Right cardiac atrium (tissue), 5 donors: ENCODE data around the gene TMEM8B. TPM values are rescaled to one million over a fixed set of nuclear protein-coding genes. Genes with fewer than 3 reads are reported as not detected.

Experiments
- ATAC-seq, 2 donors: fragments of 200-7000 bp; cut with Tn5 transposase; one replicate each; pipeline versions ENCODE4 v1.8.0 to v1.9.1; 2020; ENCODE audit warnings: moderate library complexity in 2 of 2, mild to moderate bottlenecking in 1 of 2
- DNase-seq, 3 donors: peaks; one replicate each; pipeline ENCODE4 v3.0.0-alpha.2; 2020
- H3K27ac ChIP-seq: one replicate; pipeline ENCODE4 v1.5.1; 2013; ENCODE audit warnings: mild to moderate bottlenecking, low read length, control low read depth, moderate library complexity
- H3K27me3 ChIP-seq: one replicate; pipeline ENCODE4 v1.6.1; 2013; ENCODE audit not compliant: control insufficient read depth, insufficient read depth
- H3K4me1 ChIP-seq: one replicate; pipeline ENCODE4 v1.6.1; 2013; ENCODE audit warnings: low read length; ENCODE audit not compliant: control insufficient read depth, insufficient read depth
- H3K4me3 ChIP-seq: one replicate; pipeline ENCODE4 v1.5.1; 2013; ENCODE audit warnings: low read length, control low read depth
- H3K9me3 ChIP-seq: one replicate; pipeline ENCODE4 v1.6.1; 2013; ENCODE audit warnings: low read length; ENCODE audit not compliant: control insufficient read depth
- WGBS: extraction: QIAGEN DNeasy Blood & Tissue Kit; methylation state at CpG from one replicate; pipeline ENCODE4 v1.1.7; 2013; 5-methylcytosine and 5-hydroxymethylcytosine counted together
- intact Hi-C, 4 donors: fragments of 100-400 bp; cut with DNase I; formaldehyde crosslinking; loops; one replicate each; pipeline versions ENCODE4 v1.11.0 to v1.14.0; 2022 to 2023
- polyA plus RNA-seq: library from polyadenylated mRNA; stranded (reverse); fragments of 200-250 nt; gene quantifications from one replicate; pipeline ENCODE4 v1.2.3, GENCODE V29; 2013
- total RNA-seq, 4 donors: library from RNA; stranded (reverse); fragmentation: NEBNext Ultra II Directional; extraction: Animal tissue kit (Norgen Biotek cat#: 25700); gene quantifications; one replicate each; pipeline ENCODE4 v1.2.1, GENCODE V29; 2021
- donor health status: healthy with polysubstance abuse.
- donor health status: DM: no; HTN: yes; CAD: no.
- donor health status: DM: no; HTN: no; CAD: no.
- donor health status: DM: no; HTN: yes; CAD: no; lungs with severe emphysema.
- donor health status: DM: yes; HTN: yes; CAD: no.

TMEM8B gene
- total and polyA plus RNA-seq, 5 donors: 12.7 to 21.3 (median 21.0) TPM

DNA sequence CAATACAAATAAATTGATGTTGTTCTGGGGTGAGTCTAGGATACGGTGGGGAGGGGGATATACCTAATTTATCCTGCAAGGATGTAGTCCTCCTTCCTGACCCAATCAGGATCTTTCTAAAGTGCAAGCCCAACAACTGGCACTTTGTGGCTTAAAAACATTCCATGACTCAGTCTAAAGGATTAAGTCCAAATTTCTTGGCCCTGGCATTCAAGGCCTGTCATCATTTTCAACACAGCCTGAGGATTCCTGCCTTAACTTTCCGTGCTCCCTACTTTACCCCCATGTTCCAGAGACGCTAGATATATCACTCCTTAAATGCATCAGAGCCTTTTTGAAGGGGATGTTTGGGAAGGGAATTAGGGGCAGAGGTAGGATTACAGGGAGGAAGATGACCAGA lies 1.5 kb upstream of the TMEM8B start:
- WGBS: 86% methylated on average over 3 of the region's 3 CpGs
- ATAC-seq (no peak), DNase-seq (no peak)
- no peaks in the 10 kb centered on the region for H3K9me3 ChIP-seq
- peaks cover 4% of the 10 kb centered on the region for H3K4me1 ChIP-seq
- H3K27ac ChIP-seq: no peak overlapping the region
- no peaks in the 10 kb centered on the region for H3K27me3 ChIP-seq
- intact Hi-C loops: loop anchor here in 2 of 4 donors (2.0 to 10.0 kb wide), 3 partner anchors 35 to 183 kb away; partner anchors contain the start of gene NPR2 (in 1 of the 2)
- H3K4me3 ChIP-seq: no peak overlapping the region

DNA sequence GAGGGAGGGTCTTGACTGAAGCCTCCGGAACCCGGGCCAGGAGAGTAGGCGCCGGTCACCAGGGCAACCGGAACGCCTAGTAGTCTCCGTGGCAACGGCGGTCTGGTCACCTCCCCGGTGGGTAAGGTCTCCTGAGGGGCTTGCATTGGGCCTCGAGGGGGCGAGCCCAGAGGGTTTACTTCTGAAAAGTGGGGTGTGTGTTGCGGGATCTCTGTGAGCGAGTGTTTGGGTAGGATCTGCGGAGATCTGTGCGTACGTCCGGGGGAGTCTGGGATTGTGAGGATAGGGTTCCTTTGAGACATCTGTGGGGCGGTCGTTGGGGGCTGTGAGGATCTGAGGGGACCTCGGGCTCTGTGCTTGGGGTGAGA lies 328 bp upstream of the TMEM8B start, which contains the start of gene FAM221B:
FAM221B (minus strand) TSS at position 17 of the 368 bp plus-strand sequence. CDS start 2,571 bp downstream, outside the sequence.
- ATAC-seq (no peak), DNase-seq (peak in 2 of 3 donors; percentile 42 to 80)
- Histone ChIP-seq H3K9me3 (no peaks in the 10 kb centered on the region), H3K27me3 (no peaks in the 10 kb centered on the region), H3K4me1 (peaks cover 10% of the 10 kb centered on the region), H3K27ac (peak within 1 kb of the TSS; percentile 86), H3K4me3 (peak within 1 kb of the TSS; percentile 77)
- 1% methylated on average over 21 of the region's 21 CpGs for WGBS
- intact Hi-C loops: loop anchor here in 2 of 4 donors (1.0 to 10.0 kb wide), 3 partner anchors 17 to 184 kb away; partner anchors contain the start of gene NPR2 (in 1 of the 2)

DNA sequence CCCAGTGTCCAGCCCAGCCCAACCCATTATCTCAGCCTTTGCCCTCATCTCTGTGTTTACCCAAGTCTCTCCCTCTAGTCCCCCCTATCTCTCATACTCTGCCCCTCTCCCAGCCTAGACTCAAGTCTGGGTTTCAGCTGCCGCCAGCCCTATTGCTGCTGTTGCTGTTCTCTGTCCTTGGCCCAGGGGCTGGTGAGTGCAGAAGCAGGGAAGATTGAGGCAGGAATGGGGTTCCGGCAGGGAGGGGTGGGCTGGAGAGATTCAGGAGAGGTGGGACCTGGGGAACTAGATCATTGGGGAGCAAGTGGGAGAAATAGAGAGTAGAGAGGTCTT lies 702 bp downstream of the TMEM8B start:
- WGBS: 43% methylated on average over 2 of the region's 2 CpGs
- Histone ChIP-seq H3K27ac (peak overlapping the region; percentile 86), H3K4me1 (peaks cover 15% of the 10 kb centered on the region), H3K9me3 (no peaks in the 10 kb centered on the region), H3K27me3 (no peaks in the 10 kb centered on the region), H3K4me3 (peak overlapping the region; percentile 77)
- no peak for ATAC-seq
- DNase-seq: peak in 1 of 3 donors; percentile 68
- intact Hi-C loops: loop anchor here in 2 of 4 donors (1.0 to 10.0 kb wide), 3 partner anchors 16 to 185 kb away; partner anchors contain the start of gene NPR2 (in 1 of the 2)

DNA sequence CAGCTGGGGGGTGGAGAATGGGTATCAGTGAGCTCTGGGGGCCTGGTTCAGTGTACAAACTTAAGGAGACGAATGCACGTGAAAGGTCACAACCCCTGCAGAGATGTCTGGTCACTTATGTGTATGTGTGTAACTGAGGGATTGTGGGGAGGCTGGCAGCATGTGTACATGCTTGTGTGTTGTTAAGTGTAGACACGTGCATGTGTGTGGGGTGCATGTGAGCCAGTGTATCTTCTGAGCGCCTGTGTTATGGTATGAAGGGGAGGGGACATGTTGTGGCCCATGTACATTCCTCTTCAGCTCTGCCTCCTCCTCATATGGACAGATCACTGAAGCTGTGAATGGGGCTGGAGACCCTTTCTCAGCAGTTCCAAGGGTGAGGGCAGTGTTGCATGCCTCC lies 2.0 kb downstream of the TMEM8B start:
- 77% methylated on average over 4 of the region's 4 CpGs for WGBS

DNA sequence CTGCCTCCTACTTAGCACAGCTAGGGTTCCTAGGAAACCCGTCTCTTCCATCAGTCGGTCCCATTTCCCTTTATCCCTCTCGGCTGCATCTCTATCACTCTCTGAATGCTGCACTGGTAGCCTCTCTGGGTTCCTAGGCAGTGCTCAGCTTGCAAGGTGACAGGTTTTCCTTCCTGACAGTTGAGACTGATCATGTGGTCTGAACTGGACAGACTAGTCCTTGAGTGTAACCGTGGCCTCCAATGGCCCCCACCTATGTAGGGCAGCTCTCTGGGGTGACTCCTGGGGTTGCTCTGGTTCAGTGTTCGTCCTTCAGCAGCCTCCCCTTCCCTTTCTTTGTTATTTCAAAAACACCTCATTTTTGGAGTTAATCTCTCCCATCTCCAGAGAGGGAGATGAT lies 3.8 kb downstream of the TMEM8B start:
- 80% methylated on average over 5 of the region's 5 CpGs for whole genome bisulfite sequencing
- Histone ChIP-seq H3K27me3 (no peaks in the 10 kb centered on the region), H3K4me1 (peaks cover 15% of the 10 kb centered on the region), H3K4me3 (no peak overlapping the region), H3K27ac (no peak overlapping the region), H3K9me3 (no peaks in the 10 kb centered on the region)
- DNase-seq: no peak
- intact Hi-C loops: no loop called here
- no peak for ATAC-seq

More for the DNA sequence above, 2.0 kb downstream of the TMEM8B start:
- intact Hi-C loops: no loop called here
- DNase-seq: no peak
- H3K27ac ChIP-seq: no peak overlapping the region
- H3K27me3 ChIP-seq: no peaks in the 10 kb centered on the region
- H3K4me3 ChIP-seq: no peak overlapping the region
- H3K9me3 ChIP-seq: no peaks in the 10 kb centered on the region
- no peak for ATAC-seq
- H3K4me1 ChIP-seq: peaks cover 15% of the 10 kb centered on the region

DNA sequence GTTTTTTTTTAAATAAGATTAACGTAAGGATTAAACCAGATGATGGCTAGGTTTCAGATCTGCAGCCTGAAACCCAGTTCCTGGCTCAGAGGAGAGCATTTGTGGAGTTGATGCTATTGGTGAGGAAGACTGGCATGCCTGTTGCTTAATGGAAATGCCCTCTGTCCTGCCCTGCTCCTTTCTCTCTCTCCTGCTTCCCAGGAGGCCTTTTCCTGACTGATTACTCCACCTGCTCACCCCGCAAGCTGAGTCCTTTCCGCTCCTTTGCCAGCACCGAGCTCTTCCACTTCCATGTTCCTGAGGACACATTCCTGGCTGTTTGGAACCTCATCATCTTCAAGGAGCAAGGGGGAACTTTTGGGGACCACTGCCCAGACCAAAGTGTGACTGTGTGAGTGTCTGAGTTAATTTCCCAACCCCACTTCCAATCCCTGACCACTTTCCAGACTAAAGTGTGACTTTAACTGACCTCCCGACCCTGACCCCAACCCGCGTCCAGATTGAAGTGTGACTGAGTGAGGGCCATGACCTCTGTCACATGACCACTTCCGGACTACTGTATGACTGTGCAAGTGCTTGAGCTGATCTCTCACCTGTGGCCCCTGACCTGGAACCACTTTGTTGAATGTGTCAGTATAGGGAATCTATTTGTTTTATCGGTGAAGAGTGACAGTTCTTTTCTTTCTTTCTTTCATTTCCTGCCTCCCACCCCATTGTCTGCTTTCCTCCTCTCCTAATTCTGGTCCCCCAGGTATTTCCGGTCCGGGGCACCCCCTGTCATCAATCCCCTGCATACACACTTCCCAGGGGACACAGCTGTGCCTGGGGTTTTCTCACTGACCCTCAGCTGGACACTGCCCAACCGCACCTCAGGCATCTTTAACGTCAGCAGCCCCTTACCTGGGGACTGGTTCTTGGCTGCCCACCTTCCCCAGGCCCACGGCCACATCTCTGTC lies 5.5 kb downstream of the TMEM8B start:
- ATAC-seq (no peak), DNase-seq (no peak)
- WGBS: 78% methylated on average over 14 of the region's 14 CpGs
- no peaks in the 10 kb centered on the region for H3K27me3 ChIP-seq
- intact Hi-C loops: no loop called here
- no peaks in the 10 kb centered on the region for H3K9me3 ChIP-seq
- no peak overlapping the region for H3K4me3 ChIP-seq
- H3K4me1 ChIP-seq: peaks cover 15% of the 10 kb centered on the region
- no peak overlapping the region for H3K27ac ChIP-seq

DNA sequence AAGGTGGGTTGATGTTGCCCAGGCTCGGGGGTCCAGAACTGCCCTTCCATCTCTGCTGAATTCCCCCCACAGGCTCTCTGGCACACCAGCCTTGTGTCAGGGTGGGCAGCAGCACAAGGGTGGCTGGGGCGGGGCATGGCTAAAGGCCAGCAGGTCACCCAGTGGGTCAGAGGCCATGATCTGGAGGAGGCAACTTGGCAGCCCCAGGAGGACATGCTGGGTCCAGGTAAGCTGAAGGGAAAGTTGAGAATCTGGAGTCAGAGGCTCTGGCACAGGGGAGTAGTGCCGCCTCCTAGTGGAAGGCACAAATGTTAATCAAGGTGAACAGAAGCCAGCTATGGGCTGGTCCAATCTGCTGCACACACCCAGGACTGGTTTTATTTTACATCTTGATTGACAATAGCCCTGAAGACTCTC lies 6.2 kb downstream of the TMEM8B start:
- peaks cover 15% of the 10 kb centered on the region for H3K4me1 ChIP-seq
- intact Hi-C loops: no loop called here
- WGBS: over 99% methylated on average over 3 of the region's 3 CpGs
- DNase-seq (no peak), ATAC-seq (no peak)
- no peak overlapping the region for H3K27ac ChIP-seq
- no peaks in the 10 kb centered on the region for H3K27me3 ChIP-seq
- no peaks in the 10 kb centered on the region for H3K9me3 ChIP-seq
- H3K4me3 ChIP-seq: no peak overlapping the region

DNA sequence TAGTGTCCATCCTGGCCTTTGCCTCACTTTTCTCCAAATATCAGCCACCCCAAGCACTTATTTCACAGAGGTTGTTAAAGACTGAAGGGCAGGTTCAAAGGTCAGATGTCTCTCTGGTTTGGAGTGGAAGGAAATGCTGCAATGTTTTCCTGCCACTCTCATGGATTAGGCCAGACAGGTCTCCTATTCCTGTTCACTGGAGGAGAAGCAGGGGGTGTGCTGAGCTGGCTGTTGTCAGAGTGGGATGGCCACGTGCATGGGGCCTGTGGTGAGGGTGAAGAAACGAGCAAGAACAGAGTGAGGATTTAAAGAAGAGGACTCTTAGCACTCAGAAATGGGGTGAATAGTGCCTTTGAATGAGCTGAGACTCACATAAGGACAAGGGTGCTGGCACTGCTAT lies 6.7 kb downstream of the TMEM8B start:
- Histone ChIP-seq H3K9me3 (no peaks in the 10 kb centered on the region), H3K4me1 (peaks cover 15% of the 10 kb centered on the region), H3K27me3 (no peaks in the 10 kb centered on the region), H3K4me3 (no peak overlapping the region), H3K27ac (no peak overlapping the region)
- DNase-seq: no peak
- ATAC-seq: no peak
- intact Hi-C loops: no loop called here
- WGBS: 88% methylated on average over 2 of the region's 2 CpGs

DNA sequence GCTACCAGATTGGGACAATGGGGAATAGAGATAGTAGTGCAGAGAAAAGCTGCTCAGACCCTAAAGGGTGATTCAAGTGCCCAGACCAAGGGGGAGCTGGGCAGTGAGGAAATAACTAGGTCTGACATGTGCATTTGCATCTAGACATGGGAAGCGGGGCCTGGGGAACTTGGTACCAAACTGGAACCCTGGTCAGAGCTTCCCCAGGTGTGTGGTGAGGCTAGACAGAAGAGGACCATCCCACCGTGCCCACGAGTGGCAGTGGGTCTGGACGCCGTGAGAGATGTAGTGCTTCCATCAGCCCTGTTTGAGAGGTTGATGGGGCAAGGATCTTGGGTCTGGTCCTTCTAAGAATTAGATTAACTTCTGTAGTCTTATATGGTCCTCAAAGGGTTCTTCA lies 7.6 kb downstream of the TMEM8B start:
- Histone ChIP-seq H3K27ac (no peak overlapping the region), H3K9me3 (no peaks in the 10 kb centered on the region), H3K4me1 (peaks cover 11% of the 10 kb centered on the region), H3K4me3 (no peak overlapping the region), H3K27me3 (no peaks in the 10 kb centered on the region)
- WGBS: 97% methylated on average over 5 of the region's 5 CpGs
- ATAC-seq (no peak), DNase-seq (no peak)
- intact Hi-C loops: no loop called here

DNA sequence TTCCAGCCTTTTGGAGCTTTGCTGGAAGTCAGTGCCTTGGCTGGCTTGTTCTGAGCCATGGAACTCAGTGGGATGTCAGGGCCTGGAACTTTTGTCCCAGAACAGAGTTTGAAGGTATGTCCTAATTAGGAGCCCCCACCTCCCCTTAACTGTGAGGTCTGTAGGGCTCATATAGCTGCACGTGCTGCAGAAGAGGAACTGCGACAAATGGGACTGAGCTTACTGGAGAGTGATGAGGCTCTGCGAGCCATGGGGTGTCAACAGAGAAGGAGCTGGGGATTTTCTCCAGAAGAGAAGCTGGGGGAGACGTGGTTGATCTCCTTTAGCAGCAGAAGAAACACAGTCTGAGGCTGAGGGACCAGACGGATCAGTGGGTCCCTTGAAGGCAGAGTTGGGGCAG lies 10.9 kb downstream of the TMEM8B start:
- no peak for DNase-seq

DNA sequence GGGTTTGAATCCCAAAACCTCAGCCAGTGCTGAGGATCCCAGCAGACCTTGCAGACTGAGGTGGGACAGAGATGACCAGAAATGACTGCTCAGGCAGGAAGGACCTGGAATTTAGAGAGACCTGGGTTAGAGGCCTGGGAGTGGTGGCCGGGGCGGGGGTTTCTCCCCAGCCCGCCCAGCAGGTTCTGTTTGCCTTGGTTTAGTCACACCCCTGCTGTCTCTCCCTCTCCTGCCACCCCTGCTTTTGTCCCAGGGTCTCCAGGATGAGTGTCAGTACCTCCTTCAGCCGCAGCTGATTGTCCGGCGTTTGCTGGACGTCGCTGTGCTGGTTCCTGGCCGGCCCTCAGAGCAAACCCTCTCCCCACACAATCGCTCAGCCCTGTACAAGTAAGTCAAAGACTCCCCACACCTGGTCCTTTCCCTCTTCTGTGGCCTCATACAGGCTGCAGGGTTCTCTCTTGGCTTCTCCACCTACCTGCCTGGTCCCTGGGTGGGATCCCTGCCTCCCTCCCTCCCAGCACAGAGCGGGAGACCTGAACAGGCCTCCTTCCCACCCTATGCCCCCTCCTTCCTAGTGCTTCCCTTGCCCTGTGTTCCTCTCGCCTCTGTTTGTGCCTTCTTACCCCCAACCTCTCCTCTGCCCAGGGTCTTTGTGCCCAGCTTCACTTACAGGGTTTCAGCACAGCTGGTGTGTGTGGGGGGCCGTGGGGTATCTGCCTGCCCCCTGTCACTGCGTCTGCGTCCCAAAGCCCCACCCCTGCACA lies 12.0 kb downstream of the TMEM8B start:
- H3K27me3 ChIP-seq: no peaks in the 10 kb centered on the region
- intact Hi-C loops: no loop called here
- no peaks in the 10 kb centered on the region for H3K9me3 ChIP-seq
- peaks cover 6% of the 10 kb centered on the region for H3K4me1 ChIP-seq
- H3K4me3 ChIP-seq: no peak overlapping the region
- DNase-seq: no peak
- ATAC-seq: no peak
- 94% methylated on average over 15 of the region's 15 CpGs for WGBS
- no peak overlapping the region for H3K27ac ChIP-seq

More for the DNA sequence above, 10.9 kb downstream of the TMEM8B start:
- H3K4me1 ChIP-seq: peaks cover 2% of the 10 kb centered on the region
- WGBS: 94% methylated on average over 5 of the region's 5 CpGs
- H3K9me3 ChIP-seq: no peaks in the 10 kb centered on the region
- H3K4me3 ChIP-seq: no peak overlapping the region
- no peak for ATAC-seq
- no peaks in the 10 kb centered on the region for H3K27me3 ChIP-seq
- no peak overlapping the region for H3K27ac ChIP-seq
- intact Hi-C loops: no loop called here
